OCI-LY3 (cell line): ENCODE measurements around the gene KATNB1.

Experiments
- H2AFZ ChIP-seq: fragments of 200-600, 300-600 bp; shearing (Covaris generic); 2 replicates; pipeline ENCODE4 v1.6.0; 2014; ENCODE audit warnings: antibody characterized with exemption, low read depth, low read length
- H3K27ac ChIP-seq: fragments of 200-600, 300-600 bp; sonication (generic); 2 replicates; pipeline ENCODE4 v1.5.1; 2014; ENCODE audit warnings: mild to moderate bottlenecking, low read length, moderate library complexity, mixed read lengths
- H3K27me3 ChIP-seq: fragments of 200-600, 300-600 bp; sonication (generic); 2 replicates; pipeline ENCODE4 v1.6.1; 2014; ENCODE audit warnings: low read depth, low read length, mixed read lengths
- H3K36me3 ChIP-seq: fragments of 200-600, 300-600 bp; sonication (generic); replicated peaks from 2 replicates; pipeline ENCODE3; 2014; ENCODE audit warnings: low read depth, low read length, mixed read lengths
- H3K4me1 ChIP-seq: fragments of 300-600, 200-600 bp; sonication (generic); 2 replicates; pipeline ENCODE4 v1.6.1; 2014; ENCODE audit warnings: low read length, mixed read lengths
- H3K4me2 ChIP-seq: fragments of 200-600, 300-600 bp; sonication (generic); 2 replicates; pipeline ENCODE4 v1.6.1; 2014; ENCODE audit warnings: low read length, mixed read lengths
- H3K4me3 ChIP-seq: fragments of 300-600, 200-600 bp; sonication (generic); 2 replicates; pipeline ENCODE4 v1.5.1; 2014; ENCODE audit warnings: antibody characterized with exemption, mild to moderate bottlenecking, low read length, moderate library complexity
- H3K79me2 ChIP-seq: fragments of 300-600, 200-600 bp; shearing (Covaris generic); 2 replicates; pipeline ENCODE4 v1.6.1; 2014; ENCODE audit warnings: mild to moderate bottlenecking, low read length, mixed read lengths
- H3K9ac ChIP-seq: fragments of 300-600, 200-600 bp; shearing (Covaris generic); 2 replicates; pipeline ENCODE4 v1.6.0; 2014; ENCODE audit warnings: mild to moderate bottlenecking, low read length, moderate library complexity
- H3K9me3 ChIP-seq: fragments of 200-600, 300-600 bp; shearing (Covaris generic); 2 replicates; pipeline ENCODE4 v1.6.1; 2014; ENCODE audit warnings: low read length, mixed read lengths; ENCODE audit not compliant: insufficient read depth
- H4K20me1 ChIP-seq: fragments of 200-600, 300-600 bp; sonication (generic); 2 replicates; pipeline ENCODE4 v1.6.1; 2016; ENCODE audit warnings: low read length, mixed read lengths; ENCODE audit not compliant: insufficient read depth
- CTCF ChIP-seq: fragments of 200-600, 300-600 bp; sonication (generic); IDR thresholded peaks from 2 replicates; pipeline ENCODE4 v1.5.1; 2014; ENCODE audit warnings: antibody characterized with exemption, low read length, low read depth
- EZH2phosphoT487 ChIP-seq: fragments of 200-600 bp; shearing (Covaris generic); IDR thresholded peaks from 2 replicates; pipeline ENCODE4 v1.6.1; 2018; ENCODE audit warnings: antibody characterized with exemption, mixed run types, low read depth

KATNB1 gene

DNA sequence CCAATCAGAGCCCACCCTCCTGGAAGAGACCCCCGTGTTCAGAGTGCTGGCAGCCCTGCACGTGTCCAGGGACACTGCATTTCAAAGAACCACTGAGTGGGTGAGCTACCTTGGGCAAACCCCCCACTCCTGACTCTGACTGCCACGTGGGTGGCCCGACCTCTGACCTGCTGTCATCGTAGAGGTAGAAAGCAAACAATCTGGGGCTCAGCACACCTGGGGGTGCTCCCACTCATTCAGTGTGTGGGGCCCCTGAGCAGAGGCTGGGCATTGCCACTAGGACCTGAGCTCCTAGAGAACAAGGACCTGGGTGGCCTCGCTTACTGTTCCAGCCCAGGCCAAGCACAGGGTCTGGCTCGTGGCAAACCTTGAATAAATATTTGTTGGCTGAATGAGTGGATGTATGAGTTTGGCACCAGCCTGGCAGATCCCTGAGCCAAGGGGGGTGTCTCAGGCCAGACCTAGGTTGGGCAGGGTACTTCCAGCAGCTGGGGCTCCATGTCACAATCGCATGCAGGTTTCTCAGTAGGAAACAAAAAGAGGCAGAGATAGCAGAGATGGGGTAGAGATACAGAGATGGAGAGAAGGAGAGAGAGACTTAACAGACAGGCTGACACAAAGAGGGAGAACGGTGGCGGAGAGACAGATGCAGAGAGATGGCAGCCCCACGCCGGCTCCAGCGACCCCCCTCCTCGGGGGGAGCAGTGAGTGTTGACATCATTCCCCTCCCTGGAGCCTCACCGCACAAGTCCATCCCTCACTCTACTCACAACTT is 46.4 kb upstream of the KATNB1 start:
- Histone ChIP-seq H3K27ac (no peak overlapping the region), H3K36me3 (no peaks in the 10 kb centered on the region), H3K9me3 (no peaks in the 10 kb centered on the region), H3K4me1 (no peaks in the 10 kb centered on the region), H3K4me3 (no peak overlapping the region), H3K9ac (no peak overlapping the region), H2AFZ (no peak overlapping the region), H3K79me2 (no peaks in the 10 kb centered on the region), H4K20me1 (no peaks in the 10 kb centered on the region), H3K27me3 (0 out of 2 replicates have a peak, but pooled peaks cover 7% of the 10 kb centered on the region), H3K4me2 (no peak overlapping the region)
- TF ChIP-seq EZH2phosphoT487, result no peak
- TF ChIP-seq CTCF, result no peak

DNA sequence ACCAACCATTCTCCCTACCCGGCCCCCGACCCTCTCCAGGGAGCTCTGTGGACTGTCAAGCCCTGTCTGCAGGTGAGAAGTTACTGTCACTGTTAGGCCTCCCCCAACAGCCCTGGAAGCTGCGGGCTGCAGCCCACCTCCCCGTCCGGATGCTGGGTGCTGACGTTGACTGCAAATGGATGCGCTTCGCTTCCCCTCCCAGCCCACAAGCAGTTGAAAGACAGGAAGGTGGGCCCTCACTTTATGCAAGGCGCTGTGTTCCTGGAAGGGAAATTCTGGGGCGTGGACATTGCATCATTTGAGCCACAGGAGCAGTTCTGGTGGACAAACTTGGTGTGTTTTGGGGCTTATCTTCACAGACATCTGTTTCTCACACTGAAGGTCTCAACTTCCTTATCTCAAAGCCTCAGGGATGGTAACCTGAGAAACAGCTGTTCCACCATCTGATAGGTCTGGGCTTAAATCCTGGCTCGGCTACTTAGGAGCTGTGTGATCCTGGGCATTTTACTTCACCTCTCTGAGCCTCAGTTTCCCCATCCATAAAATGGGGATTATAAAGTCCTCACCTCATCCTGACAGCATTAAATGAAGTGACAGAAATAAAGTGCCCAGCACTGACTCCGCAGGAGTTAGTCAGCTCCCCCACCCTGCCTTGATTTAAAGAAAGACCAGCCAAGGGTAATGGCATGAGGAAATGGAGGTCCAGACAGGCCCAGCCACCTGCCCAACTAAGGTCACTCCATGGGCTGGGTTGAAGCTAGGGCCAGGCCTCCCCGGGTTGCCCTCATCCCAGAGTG is 45.6 kb upstream of the KATNB1 start:
- Histone ChIP-seq H2AFZ (no peak overlapping the region), H3K4me2 (no peak overlapping the region), H4K20me1 (no peaks in the 10 kb centered on the region), H3K36me3 (no peaks in the 10 kb centered on the region), H3K4me3 (no peak overlapping the region), H3K27me3 (0 out of 2 replicates have a peak, but pooled peaks cover 7% of the 10 kb centered on the region), H3K9ac (no peak overlapping the region), H3K4me1 (0 out of 2 replicates have a peak, but pooled peaks cover 3% of the 10 kb centered on the region), H3K79me2 (no peaks in the 10 kb centered on the region), H3K9me3 (no peaks in the 10 kb centered on the region), H3K27ac (no peak overlapping the region)
- TF ChIP-seq CTCF (no peak), EZH2phosphoT487 (no peak)

DNA sequence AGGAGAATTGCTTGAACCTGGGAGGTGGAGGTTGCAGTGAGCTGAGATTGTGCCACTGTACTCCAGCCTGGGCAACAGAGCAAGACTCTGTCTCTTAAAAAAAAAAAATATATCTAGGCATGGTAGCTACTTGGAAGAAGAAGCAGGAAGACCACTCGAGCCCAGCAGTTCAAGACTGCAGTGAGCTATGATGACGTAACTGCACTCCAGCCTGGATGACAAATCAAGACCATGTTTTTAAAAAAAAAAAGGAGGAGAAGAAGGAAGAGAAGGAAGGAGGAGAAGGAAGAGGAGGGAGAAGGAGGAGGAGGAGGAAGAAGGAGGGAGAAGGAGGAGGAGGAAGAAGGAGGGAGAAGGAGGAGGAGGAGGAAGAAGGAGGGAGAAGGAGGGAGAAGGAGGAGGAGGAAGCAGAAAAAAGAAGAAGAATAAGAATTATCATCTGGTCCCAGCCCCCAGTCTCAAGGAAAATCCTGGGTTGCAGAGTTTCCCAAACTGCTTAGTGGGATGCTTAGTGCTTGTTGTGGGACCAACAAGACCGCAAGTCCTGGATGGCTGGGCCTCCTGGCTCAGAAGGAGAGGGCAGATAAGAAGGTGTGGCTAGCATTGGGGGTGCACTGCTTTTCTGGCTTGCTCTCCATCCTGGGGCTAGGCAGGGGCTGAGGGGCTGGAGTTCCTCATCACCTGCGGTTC is 44.6 kb upstream of the KATNB1 start:
- Histone ChIP-seq H3K27me3 (0 out of 2 replicates have a peak, but pooled peaks cover 7% of the 10 kb centered on the region), H3K27ac (no peak overlapping the region), H3K4me3 (no peak overlapping the region), H3K4me1 (0 out of 2 replicates have a peak, but pooled peaks cover 3% of the 10 kb centered on the region), H3K9ac (no peak overlapping the region), H4K20me1 (no peaks in the 10 kb centered on the region), H3K9me3 (no peaks in the 10 kb centered on the region), H3K79me2 (no peaks in the 10 kb centered on the region), H3K4me2 (no peak overlapping the region), H3K36me3 (no peaks in the 10 kb centered on the region), H2AFZ (no peak overlapping the region)
- TF ChIP-seq CTCF (no peak), EZH2phosphoT487 (no peak)
